HG03378 (cell line): ENCODE results near the gene CLASP2.
"Not testable (repeated sequence)": the region's sequence is repeated elsewhere in the genome, so short reads cannot be mapped to it uniquely, and the experiment has no call there.

ENCODE experiments used
- ATAC-seq: cut with Tn5 transposase; IDR thresholded peaks from one replicate; pipeline ENCODE4 v1.9.1; 2021; ENCODE audit warnings: mild to moderate bottlenecking, moderate library complexity; ENCODE audit not compliant: unreplicated experiment

CLASP2 gene

GRCh38 chr3:33690341-33690740 lies 27.7 kb downstream of the CLASP2 start:
- no peak for ATAC-seq

GRCh38 chr3:33687406-33688010 lies 30.5 kb downstream of the CLASP2 start:
- no peak for ATAC-seq

GRCh38 chr3:33682770-33683169 lies 35.3 kb downstream of the CLASP2 start:
- no peak for ATAC-seq

GRCh38 chr3:33681667-33682066 lies 36.4 kb downstream of the CLASP2 start:
- no peak for ATAC-seq

- ATAC-seq: no peak
Measured at GRCh38 chr3:33678073-33678472, 40.0 kb downstream of the CLASP2 start.

- not testable (repeated sequence) for ATAC-seq
Measured at GRCh38 chr3:33673436-33673835, 44.6 kb downstream of the CLASP2 start.

GRCh38 chr3:33668618-33669017 lies 49.4 kb downstream of the CLASP2 start:
- ATAC-seq: no peak

GRCh38 chr3:33665294-33665693 lies 52.8 kb downstream of the CLASP2 start:
- no peak for ATAC-seq

GRCh38 chr3:33664195-33664594 lies 53.9 kb downstream of the CLASP2 start:
- no peak for ATAC-seq

- ATAC-seq: no peak
Measured at GRCh38 chr3:33663042-33663441, 55.0 kb downstream of the CLASP2 start.

GRCh38 chr3:33659856-33660434 lies 58.1 kb downstream of the CLASP2 start:
- ATAC-seq: no peak

GRCh38 chr3:33658991-33659848 lies 58.8 kb downstream of the CLASP2 start:
- ATAC-seq: peak; percentile 68

- no peak for ATAC-seq
Measured at GRCh38 chr3:33658621-33658990, 59.4 kb downstream of the CLASP2 start.

GRCh38 chr3:33658039-33658438 lies 60.0 kb downstream of the CLASP2 start:
- no peak for ATAC-seq

GRCh38 chr3:33652736-33653135 lies 65.3 kb downstream of the CLASP2 start:
- no peak for ATAC-seq

- ATAC-seq: not testable (repeated sequence)
Measured at GRCh38 chr3:33651101-33651500, 67.0 kb downstream of the CLASP2 start.

GRCh38 chr3:33650495-33650894 lies 67.6 kb downstream of the CLASP2 start:
- no peak for ATAC-seq

GRCh38 chr3:33648793-33649192 lies 69.3 kb downstream of the CLASP2 start:
- ATAC-seq: no peak

GRCh38 chr3:33646406-33646805 lies 71.6 kb downstream of the CLASP2 start:
- ATAC-seq: no peak

- no peak for ATAC-seq
Measured at GRCh38 chr3:33645060-33645647, 72.9 kb downstream of the CLASP2 start.

- ATAC-seq: no peak
Measured at GRCh38 chr3:33644582-33644981, 73.5 kb downstream of the CLASP2 start.

GRCh38 chr3:33642806-33643205 lies 75.2 kb downstream of the CLASP2 start:
- ATAC-seq: no peak
